Spleen (tissue), 13 donors: Measurements from ENCODE around the gene PIGS. TPM values are rescaled to one million over a fixed set of nuclear protein-coding genes. Genes with fewer than 3 reads are reported as not detected.

Experiments used
- DNase-seq: peaks from one replicate; pipeline ENCODE4 v3.0.0-alpha.2; 2020
- H3K27ac ChIP-seq, 8 donors: fragments of 200-600 bp; sonication (generic) in 7 of 8; 1 replicate in 4 of 8; 2 replicates in 4 of 8; pipeline versions ENCODE4 v1.5.0 to v1.8.0; 2016 to 2021; ENCODE audit warnings: inconsistent platforms in 4 of 8, mild to moderate bottlenecking in 4 of 8, moderate library complexity in 1 of 8
- H3K27me3 ChIP-seq, 7 donors: fragments of 200-600 bp; sonication (generic) in 6 of 7; replicated peaks in 1 of 7; 1 replicate in 4 of 7; 2 replicates in 3 of 7; pipeline versions ENCODE4 v1.5.0 to v1.8.0; 2016 to 2021; ENCODE audit warnings: inconsistent platforms in 3 of 7, mild to moderate bottlenecking in 1 of 7
- H3K36me3 ChIP-seq, 6 donors: fragments of 200-600 bp; sonication (generic) in 5 of 6; 1 replicate in 4 of 6; 2 replicates in 2 of 6; pipeline versions ENCODE4 v1.5.0 to v1.8.0; 2016 to 2021; ENCODE audit warnings: inconsistent platforms in 2 of 6
- H3K4me1 ChIP-seq, 6 donors: fragments of 200-600 bp; sonication (generic) in 5 of 6; 1 replicate in 3 of 6; 2 replicates in 3 of 6; pipeline versions ENCODE4 v1.5.0 to v1.8.0; 2016 to 2021; ENCODE audit warnings: inconsistent platforms in 3 of 6
- H3K4me3 ChIP-seq, 8 donors: fragments of 200-600 bp; sonication (generic) in 7 of 8; 1 replicate in 4 of 8; 2 replicates in 4 of 8; pipeline versions ENCODE4 v1.5.0 to v1.8.0; 2016 to 2021; ENCODE audit warnings: inconsistent platforms in 4 of 8, mild to moderate bottlenecking in 4 of 8, moderate library complexity in 2 of 8
- H3K9me3 ChIP-seq, 8 donors: fragments of 200-600 bp; sonication (generic) in 7 of 8; 1 replicate in 4 of 8; 2 replicates in 4 of 8; pipeline versions ENCODE4 v1.5.0 to v1.8.0; 2016 to 2021; ENCODE audit warnings: inconsistent platforms in 4 of 8
- POLR2A ChIP-seq, 3 donors: fragments of 450-650 bp; IDR thresholded peaks; one replicate each; pipeline ENCODE4 v1.5.1; 2017; ENCODE audit warnings: antibody characterized with exemption in 3 of 3, mild to moderate bottlenecking in 1 of 3
- POLR2AphosphoS5 ChIP-seq, 3 donors: sonication (generic); formaldehyde crosslinking; IDR thresholded peaks; one replicate each; pipeline ENCODE4 v1.5.1; 2017; ENCODE audit warnings: antibody characterized with exemption in 3 of 3
- WGBS, 5 donors: extraction: QIAGEN DNeasy Blood & Tissue Kit in 3 of 5; methylation state at CpG; one replicate each; pipeline versions ENCODE4 v1.1.5 to v1.1.7; 2013 to 2018; 5-methylcytosine and 5-hydroxymethylcytosine counted together
- intact Hi-C: fragments of 100-400 bp; cut with DNase I; formaldehyde crosslinking; loops from one replicate; pipeline ENCODE4 v1.15.0; 2023; ENCODE audit warnings: low total_unique reads
- long read RNA-seq, 2 donors: transcript quantifications; one replicate each; lab custom pipeline, GENCODE V29; 2026
- polyA plus RNA-seq, 3 donors: library from polyadenylated mRNA; stranded (reverse); fragments of 200-250 nt; gene quantifications; one replicate each; pipeline ENCODE4 v1.2.1, GENCODE V29; 2013
- total RNA-seq, 7 donors: library from RNA; depleted of rRNA in 3 of 7; stranded (reverse); fragments of >200 nt in 3 of 7; fragmentation: NEBNext Ultra II Directional in 4 of 7; extraction: Animal tissue kit (Norgen Biotek cat#: 25700) in 4 of 7; gene quantifications; one replicate each; pipeline versions ENCODE4 v1.1.0 to v1.2.1, GENCODE V29; 2016 to 2021
- TF ChIP-seq, protein P1 (sequence below), 11 experiments: fragments of 200-600 bp in 7 of 11; fragments of 450-650 bp in 4 of 11; sonication (generic) in 4 of 11; IDR thresholded peaks in 8 of 11; conservative IDR thresholded peaks in 3 of 11; 1 replicate in 7 of 11; 2 replicates in 4 of 11; pipeline versions ENCODE4 v1.4.0 to v1.8.0; 2016 to 2021; ENCODE audit warnings: antibody characterized with exemption in 11 of 11, inconsistent platforms in 4 of 11, mild to moderate bottlenecking in 1 of 11
- donor health status: healthy with polysubstance abuse.
- donor health status: DM: no; HTN: no; CAD: no; lungs with moderate emphysema.
- donor health status: DM: no; HTN: no; CAD: no.
- donor health status: Bipolar disorder and iron deficiency.
- donor health status: healthy.
- donor health status: DM: no; HTN: no; CAD: no.
- donor health status: DM: yes; HTN: yes; CAD: no.

The PIGS gene
- 10 to 100 TPM; 43.7 to 77.6 (median 56.4) TPM for total RNA-seq
- 10 to 100 TPM; 13.3 to 21.4 (median 17.6) TPM for polyA plus RNA-seq
- long read RNA-seq, donor 1, partial matches to known transcripts: 0 of 7 reads
- long read RNA-seq, donor 1, other reads (novel, unspliced or antisense): 0 of 7 reads
- long read RNA-seq, donor 2, transcript PIGS-202 (12 exons, 2,877 nt): major isoform, 6 of 19 reads
- long read RNA-seq, donor 2, partial matches to known transcripts: 12 of 19 reads
- long read RNA-seq, donor 2, other reads (novel, unspliced or antisense): 0 of 19 reads

DNA sequence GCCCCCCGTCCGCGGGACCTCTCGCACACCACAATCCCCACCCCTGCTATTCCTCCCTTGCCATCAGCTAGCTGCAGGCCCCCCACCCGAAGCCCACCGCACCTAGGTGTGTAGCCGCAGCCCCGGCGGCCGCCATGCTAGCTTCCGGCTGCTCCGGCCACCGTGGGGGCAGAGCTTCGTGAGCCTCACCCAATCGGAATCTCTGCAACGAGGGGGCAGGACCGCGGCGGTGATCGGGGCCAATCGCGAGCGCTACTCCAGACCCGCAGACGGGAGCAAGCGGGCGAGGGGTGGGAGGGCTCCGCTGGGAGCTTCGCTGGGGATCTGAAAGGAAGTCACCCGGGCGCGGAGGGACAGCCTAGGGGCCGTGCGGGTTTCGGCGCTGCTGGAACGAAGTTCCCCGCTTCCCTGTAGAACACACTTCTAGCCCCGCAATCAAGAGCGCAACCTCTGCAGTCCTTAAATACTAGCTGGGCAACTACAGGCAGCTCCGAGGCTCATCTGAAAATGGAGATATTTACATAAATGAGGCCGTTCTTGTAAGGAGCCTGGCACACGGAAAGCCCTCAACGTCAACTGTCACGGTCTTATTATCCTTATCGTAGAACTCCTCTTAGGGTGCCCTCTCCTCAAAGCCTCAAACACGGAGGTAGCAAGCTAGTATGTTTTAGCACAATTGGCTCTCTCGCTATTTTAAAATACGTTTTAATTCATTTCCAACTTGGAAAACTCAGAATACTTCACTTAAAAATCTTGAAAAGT lies at the start of gene PIGS:
Gene PIGS, minus strand, starts transcription at position 164 of the 762 bp plus-strand sequence. Its CDS starts 28 bp downstream, at position 136.
- Histone ChIP-seq H3K36me3 (peaks cover 0 to 11% (median 0%) of the 10 kb centered on the region in 6 donors), H3K4me1 (peaks cover 33 to 77% (median 61%) of the 10 kb centered on the region in 6 donors), H3K9me3 (no peaks in the 10 kb centered on the region), H3K27ac (peak within 1 kb of the TSS; percentile 67 to 92 (median 88)), H3K4me3 (peak within 1 kb of the TSS; percentile 63 to 97 (median 89)), H3K27me3 (no peaks in the 10 kb centered on the region)
- 0 to 2% (median 1%) methylated on average over 36 to 49 of the region's 49 CpGs for WGBS, 5 donors
- intact Hi-C loops: no loop called here
- TF ChIP-seq, protein P1, sequence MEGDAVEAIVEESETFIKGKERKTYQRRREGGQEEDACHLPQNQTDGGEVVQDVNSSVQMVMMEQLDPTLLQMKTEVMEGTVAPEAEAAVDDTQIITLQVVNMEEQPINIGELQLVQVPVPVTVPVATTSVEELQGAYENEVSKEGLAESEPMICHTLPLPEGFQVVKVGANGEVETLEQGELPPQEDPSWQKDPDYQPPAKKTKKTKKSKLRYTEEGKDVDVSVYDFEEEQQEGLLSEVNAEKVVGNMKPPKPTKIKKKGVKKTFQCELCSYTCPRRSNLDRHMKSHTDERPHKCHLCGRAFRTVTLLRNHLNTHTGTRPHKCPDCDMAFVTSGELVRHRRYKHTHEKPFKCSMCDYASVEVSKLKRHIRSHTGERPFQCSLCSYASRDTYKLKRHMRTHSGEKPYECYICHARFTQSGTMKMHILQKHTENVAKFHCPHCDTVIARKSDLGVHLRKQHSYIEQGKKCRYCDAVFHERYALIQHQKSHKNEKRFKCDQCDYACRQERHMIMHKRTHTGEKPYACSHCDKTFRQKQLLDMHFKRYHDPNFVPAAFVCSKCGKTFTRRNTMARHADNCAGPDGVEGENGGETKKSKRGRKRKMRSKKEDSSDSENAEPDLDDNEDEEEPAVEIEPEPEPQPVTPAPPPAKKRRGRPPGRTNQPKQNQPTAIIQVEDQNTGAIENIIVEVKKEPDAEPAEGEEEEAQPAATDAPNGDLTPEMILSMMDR (IDR thresholded peaks at IDR 0.05 in 8 of 11, conservative IDR thresholded peaks at IDR 0.05 in 3 of 11): peak in 1 of 11 experiments; percentile 25
- TF ChIP-seq POLR2AphosphoS5 (IDR thresholded peaks at IDR 0.05): peak; percentile 92 to 96 (median 95)
- TF ChIP-seq POLR2A (IDR thresholded peaks at IDR 0.05): peak in 2 of 3 donors; percentile 32 to 57
- DNase-seq: peak; percentile 99

DNA sequence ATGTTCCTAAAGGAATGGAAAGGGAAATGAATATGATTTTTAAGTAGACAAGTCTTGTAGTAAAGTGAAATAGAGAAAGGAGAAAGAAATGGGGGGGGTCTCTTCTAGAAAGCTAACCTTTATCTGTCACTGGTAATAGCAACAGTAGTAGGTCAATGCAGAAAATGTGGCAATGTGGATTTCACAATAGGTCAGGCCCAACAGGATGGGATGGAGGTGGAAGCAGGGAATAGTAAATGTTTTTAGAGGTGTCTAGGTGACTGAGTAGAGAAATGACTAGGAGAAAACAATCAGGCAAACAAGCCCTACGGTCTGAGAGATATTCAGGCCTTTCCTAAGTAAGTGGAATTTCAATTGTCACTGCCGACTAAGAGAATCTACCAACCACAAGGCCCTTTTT lies 48.7 kb upstream of the PIGS start:
- intact Hi-C loops: no loop called here
- WGBS, 5 donors: 78 to 96% (median 93%) methylated on average over 2 of the region's 2 CpGs
- no peaks in the 10 kb centered on the region for H3K9me3 ChIP-seq
- H3K4me1 ChIP-seq: peaks cover 0 to 7% (median 0%) of the 10 kb centered on the region in 6 donors
- no peak overlapping the region for H3K27ac ChIP-seq
- peaks cover 16 to 100% (median 98%) of the 10 kb centered on the region in 6 donors for H3K36me3 ChIP-seq
- no peak for DNase-seq
- TF ChIP-seq POLR2A (IDR thresholded peaks at IDR 0.05): no peak
- TF ChIP-seq, protein P1 (IDR thresholded peaks at IDR 0.05 in 8 of 11, conservative IDR thresholded peaks at IDR 0.05 in 3 of 11): no peak
- TF ChIP-seq POLR2AphosphoS5 (IDR thresholded peaks at IDR 0.05): no peak
- no peak overlapping the region for H3K4me3 ChIP-seq
- no peaks in the 10 kb centered on the region for H3K27me3 ChIP-seq

DNA sequence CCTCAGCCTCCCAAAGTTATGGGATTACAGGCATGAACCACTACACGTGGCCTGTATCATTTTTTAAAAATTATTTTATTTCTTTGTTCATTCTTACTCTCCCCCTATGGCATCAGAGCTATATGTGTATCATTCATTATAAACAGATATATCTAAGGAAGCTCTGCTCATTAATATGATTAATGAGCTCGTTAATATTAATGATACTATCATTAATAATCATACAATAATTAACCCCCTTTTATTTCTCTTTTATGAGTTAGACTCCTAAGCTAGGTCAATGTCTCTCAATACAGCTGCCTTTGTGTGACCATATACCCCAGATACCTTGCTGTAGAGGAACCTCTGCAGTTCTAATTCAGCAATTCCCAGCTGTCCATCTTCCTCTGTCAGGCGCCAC lies 47.1 kb upstream of the PIGS start:
- Histone ChIP-seq H3K4me1 (peaks cover 0 to 19% (median under 1%) of the 10 kb centered on the region in 6 donors), H3K36me3 (peaks cover 18 to 100% (median 98%) of the 10 kb centered on the region in 6 donors), H3K27me3 (no peaks in the 10 kb centered on the region), H3K4me3 (no peak overlapping the region), H3K9me3 (no peaks in the 10 kb centered on the region), H3K27ac (no peak overlapping the region)
- WGBS, 5 donors: 96 to 99% (median 97%) methylated on average over 3 of the region's 3 CpGs
- no peak for DNase-seq
- no peak for TF ChIP-seq POLR2A (IDR thresholded peaks at IDR 0.05)
- TF ChIP-seq, protein P1 (IDR thresholded peaks at IDR 0.05 in 8 of 11, conservative IDR thresholded peaks at IDR 0.05 in 3 of 11): no peak
- TF ChIP-seq POLR2AphosphoS5 (IDR thresholded peaks at IDR 0.05): no peak
- intact Hi-C loops: no loop called here

DNA sequence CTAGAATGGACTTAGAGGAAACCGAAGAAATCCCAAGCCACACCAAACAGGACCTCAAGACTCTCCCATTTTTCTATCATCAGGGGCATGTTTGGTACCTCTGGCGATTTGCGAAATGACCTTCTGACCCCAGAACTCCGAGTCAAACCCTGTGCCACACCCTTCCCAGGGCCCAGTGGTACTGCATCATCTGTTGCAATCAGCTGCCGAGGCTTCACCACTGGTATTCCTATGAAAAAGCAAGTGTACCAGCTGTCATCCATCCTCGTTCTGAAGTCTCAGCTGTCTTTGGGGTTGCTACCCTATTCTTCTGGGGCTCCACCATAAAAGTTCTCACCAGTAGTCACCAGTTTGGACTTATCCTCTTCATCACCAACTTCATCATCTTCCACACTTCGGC lies 45.0 kb upstream of the PIGS start:
- intact Hi-C loops: no loop called here
- WGBS, 5 donors: 82 to 93% (median 87%) methylated on average over 7 of the region's 7 CpGs

More for the DNA sequence above, 45.0 kb upstream of the PIGS start:
- no peak overlapping the region for H3K27ac ChIP-seq
- no peaks in the 10 kb centered on the region for H3K9me3 ChIP-seq
- no peak overlapping the region for H3K4me3 ChIP-seq
- TF ChIP-seq, protein P1 (IDR thresholded peaks at IDR 0.05 in 8 of 11, conservative IDR thresholded peaks at IDR 0.05 in 3 of 11): no peak
- no peak for TF ChIP-seq POLR2A (IDR thresholded peaks at IDR 0.05)
- no peak for TF ChIP-seq POLR2AphosphoS5 (IDR thresholded peaks at IDR 0.05)
- no peak for DNase-seq
- H3K4me1 ChIP-seq: peaks cover 0 to 31% (median 6%) of the 10 kb centered on the region in 6 donors
- H3K36me3 ChIP-seq: peaks cover 17 to 100% (median 79%) of the 10 kb centered on the region in 6 donors
- no peaks in the 10 kb centered on the region for H3K27me3 ChIP-seq
